Sigmoid colon (tissue), 3 donors: ENCODE results near the gene RAD51D.

Experiments used
- CTCF ChIP-seq, 4 experiments: fragments of 450-650 bp in 3 of 4; fragments of 200-600 bp in 1 of 4; IDR thresholded peaks; one replicate each; pipeline ENCODE4 v1.5.1; 2016 to 2019; ENCODE audit warnings: antibody characterized with exemption in 4 of 4, mild to moderate bottlenecking in 3 of 4, moderate library complexity in 2 of 4
- POLR2A ChIP-seq, 2 donors: fragments of 450-650 bp; IDR thresholded peaks; one replicate each; pipeline ENCODE4 v1.6.1; 2016; ENCODE audit warnings: antibody characterized with exemption in 2 of 2, mild to moderate bottlenecking in 2 of 2, moderate library complexity in 2 of 2

GRCh38 chr17:35094902-35095301, 24.8 kb downstream of the RAD51D start:
- TF ChIP-seq CTCF (IDR thresholded peaks at IDR 0.05), result no peak
- TF ChIP-seq POLR2A (IDR thresholded peaks at IDR 0.05), result no peak
